Mesothelial cell of epicardium (in vitro differentiated cells): ENCODE results near the gene MLEC. TPM values are rescaled to one million over a fixed set of nuclear protein-coding genes. Genes with fewer than 3 reads are reported as not detected.

Experiments
- DNase-seq, 2 experiments: peaks; one replicate each; pipeline ENCODE4 v3.0.0; 2021; ENCODE audit warnings: low spot score in 2 of 2; ENCODE audit not compliant: unreplicated experiment in 2 of 2
- H3K27ac Mint-ChIP-seq: 2 replicates; pipeline ENCODE4 v1.8.0; 2021; ENCODE audit warnings: mixed read lengths
- H3K27me3 Mint-ChIP-seq: 2 replicates; pipeline ENCODE4 v1.8.0; 2021; ENCODE audit warnings: low read depth, mixed read lengths
- H3K36me3 Mint-ChIP-seq: 2 replicates; pipeline ENCODE4 v1.8.0; 2021; ENCODE audit warnings: mixed read lengths
- H3K4me1 Mint-ChIP-seq: 2 replicates; pipeline ENCODE4 v1.8.0; 2021; ENCODE audit warnings: mixed read lengths
- H3K4me3 Mint-ChIP-seq: 2 replicates; pipeline ENCODE4 v1.8.0; 2021; ENCODE audit warnings: mild to moderate bottlenecking, moderate library complexity, mixed read lengths
- H3K9me3 Mint-ChIP-seq: 2 replicates; pipeline ENCODE4 v1.8.0; 2021; ENCODE audit warnings: mixed read lengths
- total RNA-seq: library from RNA; stranded (reverse); gene quantifications from 3 replicates; pipeline ENCODE4 v1.2.1, GENCODE V29; 2021
- TF ChIP-seq, protein P1 (sequence below): fragments of 200-600 bp; sonication (generic); IDR thresholded peaks from one replicate; pipeline ENCODE4 v1.5.0; 2021; ENCODE audit warnings: antibody characterized with exemption; ENCODE audit not compliant: unreplicated experiment

MLEC gene
- total RNA-seq, 1 donor from 2014 or later: 174 TPM

DNA sequence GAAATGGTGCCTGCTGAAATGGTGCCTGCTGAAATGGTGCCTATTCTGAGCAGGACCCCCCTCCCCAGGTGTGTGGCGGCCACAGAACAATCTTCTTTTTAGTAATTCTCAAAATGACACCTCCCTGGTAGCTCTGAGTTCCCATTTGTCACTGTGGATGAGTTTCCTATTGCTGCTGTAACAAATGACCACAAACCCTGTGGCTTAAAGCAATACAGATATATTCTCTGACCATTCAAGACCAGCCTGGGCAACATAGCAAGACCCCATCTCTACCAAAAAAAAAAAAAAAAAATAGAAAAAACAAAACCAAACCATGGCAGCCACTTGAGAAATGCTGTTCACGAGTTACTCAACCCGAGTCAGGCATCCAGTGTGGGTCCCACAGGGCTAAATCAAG, 46.6 kb downstream of the MLEC start:
- Mint-ChIP-seq H3K9me3 (no peaks in the 10 kb centered on the region), H3K4me1 (no peaks in the 10 kb centered on the region), H3K4me3 (no peak overlapping the region), H3K27me3 (no peaks in the 10 kb centered on the region), H3K27ac (no peak overlapping the region), H3K36me3 (peaks cover 23% of the 10 kb centered on the region)
- DNase-seq: no peak
- TF ChIP-seq, protein P1, sequence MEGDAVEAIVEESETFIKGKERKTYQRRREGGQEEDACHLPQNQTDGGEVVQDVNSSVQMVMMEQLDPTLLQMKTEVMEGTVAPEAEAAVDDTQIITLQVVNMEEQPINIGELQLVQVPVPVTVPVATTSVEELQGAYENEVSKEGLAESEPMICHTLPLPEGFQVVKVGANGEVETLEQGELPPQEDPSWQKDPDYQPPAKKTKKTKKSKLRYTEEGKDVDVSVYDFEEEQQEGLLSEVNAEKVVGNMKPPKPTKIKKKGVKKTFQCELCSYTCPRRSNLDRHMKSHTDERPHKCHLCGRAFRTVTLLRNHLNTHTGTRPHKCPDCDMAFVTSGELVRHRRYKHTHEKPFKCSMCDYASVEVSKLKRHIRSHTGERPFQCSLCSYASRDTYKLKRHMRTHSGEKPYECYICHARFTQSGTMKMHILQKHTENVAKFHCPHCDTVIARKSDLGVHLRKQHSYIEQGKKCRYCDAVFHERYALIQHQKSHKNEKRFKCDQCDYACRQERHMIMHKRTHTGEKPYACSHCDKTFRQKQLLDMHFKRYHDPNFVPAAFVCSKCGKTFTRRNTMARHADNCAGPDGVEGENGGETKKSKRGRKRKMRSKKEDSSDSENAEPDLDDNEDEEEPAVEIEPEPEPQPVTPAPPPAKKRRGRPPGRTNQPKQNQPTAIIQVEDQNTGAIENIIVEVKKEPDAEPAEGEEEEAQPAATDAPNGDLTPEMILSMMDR: no peak

DNA sequence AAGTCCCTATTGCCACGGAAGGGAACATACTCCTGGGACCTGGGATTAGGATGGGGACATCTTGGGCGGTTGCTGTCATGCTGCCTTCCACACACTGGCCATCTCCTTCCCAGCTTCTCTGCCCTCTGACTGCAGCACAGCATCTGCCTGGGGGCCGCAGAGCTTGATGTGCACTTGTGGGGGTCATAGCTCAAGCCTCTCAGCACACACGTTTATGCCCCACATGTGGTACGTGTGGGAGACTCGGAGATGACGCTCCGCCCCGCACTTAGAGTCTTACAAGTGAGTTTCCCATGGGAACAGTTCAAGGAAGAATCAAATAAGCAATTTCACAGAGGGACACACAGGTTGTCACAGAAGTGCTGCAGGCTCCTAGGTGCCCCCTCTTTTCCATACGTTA, 47.3 kb downstream of the MLEC start:
- Mint-ChIP-seq H3K27me3 (no peaks in the 10 kb centered on the region), H3K9me3 (no peaks in the 10 kb centered on the region), H3K4me1 (no peaks in the 10 kb centered on the region), H3K27ac (peak overlapping the region; percentile 2), H3K36me3 (peaks cover 23% of the 10 kb centered on the region), H3K4me3 (no peak overlapping the region)
- no peak for DNase-seq
- TF ChIP-seq, protein P1: no peak

DNA sequence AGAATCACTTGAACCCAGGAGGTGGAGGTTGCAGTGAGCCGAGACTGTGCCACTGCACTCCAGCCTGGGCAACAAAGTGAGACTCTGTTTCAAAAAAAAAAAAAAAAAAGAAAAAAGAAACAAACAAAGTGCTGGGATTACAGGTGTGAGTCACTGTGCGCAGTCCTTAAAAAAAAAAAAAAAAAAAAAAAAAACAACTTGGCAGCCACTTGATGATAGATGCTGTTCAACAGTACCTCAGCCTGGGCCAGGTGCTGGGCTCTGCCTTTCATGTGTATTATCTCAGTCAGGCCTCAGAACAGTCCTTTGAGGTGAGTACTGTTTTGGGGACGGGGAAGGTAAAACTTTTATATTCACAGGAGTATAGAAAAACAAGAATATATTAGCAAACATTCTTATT, 48.2 kb downstream of the MLEC start:
- Mint-ChIP-seq H3K27ac (no peak overlapping the region), H3K4me1 (no peaks in the 10 kb centered on the region), H3K36me3 (peaks cover 16% of the 10 kb centered on the region), H3K27me3 (no peaks in the 10 kb centered on the region), H3K4me3 (no peak overlapping the region), H3K9me3 (no peaks in the 10 kb centered on the region)
- DNase-seq: no peak
- TF ChIP-seq, protein P1: no peak

DNA sequence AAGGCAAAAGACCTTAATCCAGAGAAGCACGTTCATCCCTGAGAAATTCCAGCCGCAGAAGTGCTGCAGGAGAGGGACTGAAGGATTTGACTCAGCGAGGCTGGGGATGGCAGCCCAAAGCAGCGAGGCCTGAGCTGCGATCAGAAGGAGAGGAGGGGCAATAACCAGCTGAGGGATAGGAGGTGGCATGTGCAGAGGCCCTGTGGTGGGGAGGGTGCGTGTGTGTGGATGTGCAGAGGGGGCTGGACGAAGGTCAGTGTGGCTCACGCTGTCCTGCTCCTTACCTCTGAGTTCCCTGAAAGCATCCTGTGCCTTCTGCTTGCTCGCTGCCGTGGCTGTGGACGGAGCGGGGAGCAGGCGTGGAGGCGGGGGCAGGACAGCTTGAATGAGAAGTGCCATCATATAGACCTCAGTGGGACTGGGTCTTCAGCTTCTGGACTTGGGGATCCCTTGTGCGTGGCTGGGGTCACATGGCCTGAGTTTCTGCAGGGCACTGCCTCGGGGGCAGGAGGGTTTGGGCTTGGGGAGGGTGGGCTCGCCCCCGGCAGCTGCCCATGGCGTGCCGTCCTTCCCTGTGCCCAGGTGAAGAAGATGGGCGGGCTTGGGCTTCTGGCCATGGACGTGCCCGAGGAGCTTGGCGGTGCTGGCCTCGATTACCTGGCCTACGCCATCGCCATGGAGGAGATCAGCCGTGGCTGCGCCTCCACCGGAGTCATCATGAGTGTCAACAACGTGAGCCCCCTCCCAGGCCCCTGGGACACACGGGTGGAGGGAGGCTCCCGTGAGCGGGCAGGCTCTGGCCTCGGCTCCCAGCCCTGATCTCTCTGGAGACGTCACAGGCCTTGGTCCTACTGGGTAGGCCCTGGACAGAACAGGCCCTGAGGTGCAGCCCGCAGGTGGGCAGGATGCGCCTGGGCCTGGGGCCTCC, 49.7 kb downstream of the MLEC start:
- peaks cover 11% of the 10 kb centered on the region for H3K36me3 Mint-ChIP-seq
- H3K27me3 Mint-ChIP-seq: no peaks in the 10 kb centered on the region
- no peak overlapping the region for H3K27ac Mint-ChIP-seq
- TF ChIP-seq, protein P1: no peak
- H3K4me1 Mint-ChIP-seq: no peaks in the 10 kb centered on the region
- H3K9me3 Mint-ChIP-seq: no peaks in the 10 kb centered on the region
- no peak overlapping the region for H3K4me3 Mint-ChIP-seq
- no peak for DNase-seq

DNA sequence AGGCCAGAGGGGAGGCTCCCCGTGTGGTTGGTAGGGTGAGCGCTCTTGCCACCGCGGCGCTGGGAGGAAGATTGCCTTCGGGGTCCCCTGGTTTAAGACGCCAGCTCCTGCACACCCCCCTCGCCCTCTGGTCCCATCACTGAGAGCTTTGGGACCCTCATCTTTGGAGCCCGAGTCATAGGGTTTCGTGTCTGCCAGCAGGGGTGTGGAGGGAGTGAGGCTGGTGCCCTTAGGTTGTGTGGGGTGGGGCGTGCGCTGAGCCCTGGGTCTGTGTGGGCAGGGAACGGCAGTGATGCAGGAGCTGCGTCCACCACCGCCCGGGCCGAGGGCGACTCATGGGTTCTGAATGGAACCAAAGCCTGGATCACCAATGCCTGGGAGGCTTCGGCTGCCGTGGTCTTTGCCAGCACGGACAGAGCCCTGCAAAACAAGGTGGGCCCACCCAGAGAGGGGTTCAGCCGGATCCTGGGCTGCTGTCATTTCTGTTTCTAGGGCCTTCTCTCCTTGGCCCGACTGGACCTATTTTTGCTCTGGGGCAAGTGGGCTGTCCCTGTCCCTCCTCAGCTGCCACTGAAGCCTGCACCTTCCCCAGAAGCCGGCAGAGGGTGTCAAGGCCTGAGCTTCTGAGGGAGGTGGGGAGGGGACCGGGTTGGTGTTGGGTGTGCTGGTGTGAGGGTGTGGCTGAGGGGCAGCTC, 50.8 kb downstream of the MLEC start:
- Mint-ChIP-seq H3K9me3 (no peaks in the 10 kb centered on the region), H3K4me3 (no peak overlapping the region), H3K4me1 (no peaks in the 10 kb centered on the region), H3K27me3 (no peaks in the 10 kb centered on the region), H3K36me3 (peaks cover 8% of the 10 kb centered on the region), H3K27ac (no peak overlapping the region)
- no peak for DNase-seq
- TF ChIP-seq, protein P1: no peak
